OCI-LY7 (cell line): ENCODE data around the gene CERS6.

Source experiments
- EZH2phosphoT487 ChIP-seq: fragments of 200-600 bp; sonication (generic); IDR thresholded peaks from 2 replicates; pipeline ENCODE4 v1.6.1; 2018; ENCODE audit warnings: low read depth, borderline replicate concordance, mild to moderate bottlenecking, mixed run types, antibody characterized with exemption, low read length, moderate library complexity, mixed read lengths
- TF ChIP-seq, protein P1 (sequence below): fragments of 200-600 bp; sonication (generic); conservative IDR thresholded peaks from 2 replicates; pipeline ENCODE4 v1.5.1; 2014; ENCODE audit warnings: mild to moderate bottlenecking, antibody characterized with exemption, low read length, moderate library complexity, mixed read lengths

DNA sequence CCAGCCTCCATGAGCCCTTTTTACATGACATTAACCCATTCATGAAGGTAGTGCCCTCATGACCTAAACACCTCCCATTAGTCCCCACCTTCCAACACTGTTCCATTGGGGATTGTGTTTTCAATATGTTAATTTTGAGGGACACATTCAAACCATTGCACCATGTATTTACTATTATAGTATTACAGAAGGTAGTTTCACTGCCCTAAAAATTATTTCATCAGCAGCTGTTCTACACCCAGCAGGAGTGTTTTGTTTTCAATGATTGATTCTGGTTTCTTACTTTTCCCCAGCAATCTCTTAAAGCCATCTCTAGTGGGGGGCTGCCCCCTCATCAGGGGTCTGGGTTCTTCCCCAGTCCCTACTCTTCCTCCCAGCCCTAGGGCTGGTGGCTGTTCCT, 71.9 kb downstream of the CERS6 start:
- TF ChIP-seq, protein P1, sequence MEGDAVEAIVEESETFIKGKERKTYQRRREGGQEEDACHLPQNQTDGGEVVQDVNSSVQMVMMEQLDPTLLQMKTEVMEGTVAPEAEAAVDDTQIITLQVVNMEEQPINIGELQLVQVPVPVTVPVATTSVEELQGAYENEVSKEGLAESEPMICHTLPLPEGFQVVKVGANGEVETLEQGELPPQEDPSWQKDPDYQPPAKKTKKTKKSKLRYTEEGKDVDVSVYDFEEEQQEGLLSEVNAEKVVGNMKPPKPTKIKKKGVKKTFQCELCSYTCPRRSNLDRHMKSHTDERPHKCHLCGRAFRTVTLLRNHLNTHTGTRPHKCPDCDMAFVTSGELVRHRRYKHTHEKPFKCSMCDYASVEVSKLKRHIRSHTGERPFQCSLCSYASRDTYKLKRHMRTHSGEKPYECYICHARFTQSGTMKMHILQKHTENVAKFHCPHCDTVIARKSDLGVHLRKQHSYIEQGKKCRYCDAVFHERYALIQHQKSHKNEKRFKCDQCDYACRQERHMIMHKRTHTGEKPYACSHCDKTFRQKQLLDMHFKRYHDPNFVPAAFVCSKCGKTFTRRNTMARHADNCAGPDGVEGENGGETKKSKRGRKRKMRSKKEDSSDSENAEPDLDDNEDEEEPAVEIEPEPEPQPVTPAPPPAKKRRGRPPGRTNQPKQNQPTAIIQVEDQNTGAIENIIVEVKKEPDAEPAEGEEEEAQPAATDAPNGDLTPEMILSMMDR = no peak
- no peak for TF ChIP-seq EZH2phosphoT487
